GM18519 (cell line): ENCODE results near the gene PFKL.

ENCODE experiments used
- ATAC-seq: cut with Tn5 transposase; IDR thresholded peaks from one replicate; pipeline ENCODE4 v1.9.1; 2021; ENCODE audit warnings: mild to moderate bottlenecking, moderate library complexity; ENCODE audit not compliant: unreplicated experiment, low FRiP score

Gene PFKL

GRCh38 chr21:44310628-44311507, 11.0 kb downstream of the PFKL start:
- no peak for ATAC-seq

GRCh38 chr21:44312089-44312488, 12.2 kb downstream of the PFKL start:
- ATAC-seq = no peak

- no peak for ATAC-seq
Observed at GRCh38 chr21:44312716-44313115, 12.9 kb downstream of the PFKL start.

- no peak for ATAC-seq
Observed at GRCh38 chr21:44313451-44313850, 13.6 kb downstream of the PFKL start.

GRCh38 chr21:44314128-44314527, 14.3 kb downstream of the PFKL start:
- no peak for ATAC-seq

- ATAC-seq = no peak
Observed at GRCh38 chr21:44314561-44314960, 14.7 kb downstream of the PFKL start.

- no peak for ATAC-seq
Observed at GRCh38 chr21:44315691-44316203, 15.9 kb downstream of the PFKL start.

- no peak for ATAC-seq
Observed at GRCh38 chr21:44316277-44316900, 16.5 kb downstream of the PFKL start.

GRCh38 chr21:44317241-44317782, 17.5 kb downstream of the PFKL start:
- ATAC-seq = no peak

- no peak for ATAC-seq
Observed at GRCh38 chr21:44317871-44318270, 18.0 kb downstream of the PFKL start.

- ATAC-seq = no peak
Observed at GRCh38 chr21:44318489-44319285, 18.8 kb downstream of the PFKL start.

- no peak for ATAC-seq
Observed at GRCh38 chr21:44319407-44320065, 19.7 kb downstream of the PFKL start.

GRCh38 chr21:44320847-44321246, 21.0 kb downstream of the PFKL start:
- no peak for ATAC-seq

GRCh38 chr21:44321846-44322450, 22.1 kb downstream of the PFKL start:
- no peak for ATAC-seq

- ATAC-seq = no peak
Observed at GRCh38 chr21:44322621-44323325, 22.9 kb downstream of the PFKL start.

GRCh38 chr21:44323591-44323990, 23.7 kb downstream of the PFKL start:
- ATAC-seq = no peak

GRCh38 chr21:44324106-44324853, 24.4 kb downstream of the PFKL start:
- no peak for ATAC-seq

GRCh38 chr21:44324854-44325107, 24.9 kb downstream of the PFKL start:
- ATAC-seq = no peak
